Lower leg skin (tissue), 4 donors: ENCODE results near the gene ZCCHC7. TPM values are rescaled to one million over a fixed set of nuclear protein-coding genes. Genes with fewer than 3 reads are reported as not detected.
"Not testable (repeated sequence)": the region's sequence is repeated elsewhere in the genome, so short reads cannot be mapped to it uniquely, and the experiment has no call there.

ENCODE experiments used
- DNase-seq, 2 donors: peaks; one replicate each; pipeline ENCODE4 v3.0.0-alpha.2; 2019; ENCODE audit warnings: low spot score in 2 of 2
- H3K4me3 ChIP-seq: fragments of 200-600 bp; sonication (generic); 2 replicates; pipeline ENCODE4 v1.5.1; 2017; ENCODE audit warnings: mild to moderate bottlenecking, low read depth; ENCODE audit not compliant: poor library complexity, severe bottlenecking
- POLR2A ChIP-seq, 2 donors: fragments of 450-650 bp; IDR thresholded peaks; one replicate each; pipeline ENCODE4 v1.6.1; 2016 to 2017; ENCODE audit warnings: antibody characterized with exemption in 2 of 2, mild to moderate bottlenecking in 1 of 2, moderate library complexity in 1 of 2
- WGBS, 2 donors: methylation state at CpG; one replicate each; pipeline ENCODE4 v1.1.5; 2018; 5-methylcytosine and 5-hydroxymethylcytosine counted together
- intact Hi-C: fragments of 100-400 bp; cut with DNase I; formaldehyde crosslinking; loops from one replicate; pipeline ENCODE4 v1.15.0; 2023; ENCODE audit warnings: low total_unique reads
- total RNA-seq, 4 donors: library from RNA; depleted of rRNA; stranded (reverse); fragments of >200 nt; gene quantifications; one replicate each; pipeline ENCODE4 v1.1.0, GENCODE V29; 2016
- TF ChIP-seq, protein P1 (sequence below), 3 donors: fragments of 450-650 bp; IDR thresholded peaks; one replicate each; pipeline ENCODE4 v1.5.1; 2016; ENCODE audit warnings: antibody characterized with exemption in 3 of 3, mild to moderate bottlenecking in 3 of 3, moderate library complexity in 2 of 3

Gene ZCCHC7
- total RNA-seq, 4 donors from 2014 or later: 12.2 to 17.6 (median 15.7) TPM

DNA sequence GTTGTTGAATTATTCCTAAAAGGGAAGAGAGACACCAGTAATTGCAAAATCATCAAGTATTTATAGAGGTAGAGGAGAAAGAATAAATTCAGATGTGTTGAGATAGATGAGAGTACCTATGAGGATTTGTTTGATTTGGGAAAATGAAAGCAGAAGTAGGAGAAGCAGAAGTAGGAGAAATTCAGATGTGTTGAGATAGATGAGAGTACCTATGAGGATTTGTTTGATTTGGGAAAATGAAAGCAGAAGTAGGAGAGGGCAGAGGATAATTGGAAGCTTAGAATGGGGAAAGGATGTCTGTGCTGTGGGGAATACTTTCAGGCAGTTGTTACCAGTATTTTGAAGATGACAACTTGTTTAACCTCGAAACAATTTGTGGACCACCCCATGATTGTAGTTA, 35.1 kb upstream of the ZCCHC7 start:
- WGBS, 2 donors: 96 to 98% methylated on average over 1 of the region's 1 CpG
- no peak for DNase-seq
- intact Hi-C loops: no loop called here
- H3K4me3 ChIP-seq: no peak overlapping the region
- TF ChIP-seq, protein P1, sequence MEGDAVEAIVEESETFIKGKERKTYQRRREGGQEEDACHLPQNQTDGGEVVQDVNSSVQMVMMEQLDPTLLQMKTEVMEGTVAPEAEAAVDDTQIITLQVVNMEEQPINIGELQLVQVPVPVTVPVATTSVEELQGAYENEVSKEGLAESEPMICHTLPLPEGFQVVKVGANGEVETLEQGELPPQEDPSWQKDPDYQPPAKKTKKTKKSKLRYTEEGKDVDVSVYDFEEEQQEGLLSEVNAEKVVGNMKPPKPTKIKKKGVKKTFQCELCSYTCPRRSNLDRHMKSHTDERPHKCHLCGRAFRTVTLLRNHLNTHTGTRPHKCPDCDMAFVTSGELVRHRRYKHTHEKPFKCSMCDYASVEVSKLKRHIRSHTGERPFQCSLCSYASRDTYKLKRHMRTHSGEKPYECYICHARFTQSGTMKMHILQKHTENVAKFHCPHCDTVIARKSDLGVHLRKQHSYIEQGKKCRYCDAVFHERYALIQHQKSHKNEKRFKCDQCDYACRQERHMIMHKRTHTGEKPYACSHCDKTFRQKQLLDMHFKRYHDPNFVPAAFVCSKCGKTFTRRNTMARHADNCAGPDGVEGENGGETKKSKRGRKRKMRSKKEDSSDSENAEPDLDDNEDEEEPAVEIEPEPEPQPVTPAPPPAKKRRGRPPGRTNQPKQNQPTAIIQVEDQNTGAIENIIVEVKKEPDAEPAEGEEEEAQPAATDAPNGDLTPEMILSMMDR (IDR thresholded peaks at IDR 0.05): no peak
- TF ChIP-seq POLR2A (IDR thresholded peaks at IDR 0.05): no peak

DNA sequence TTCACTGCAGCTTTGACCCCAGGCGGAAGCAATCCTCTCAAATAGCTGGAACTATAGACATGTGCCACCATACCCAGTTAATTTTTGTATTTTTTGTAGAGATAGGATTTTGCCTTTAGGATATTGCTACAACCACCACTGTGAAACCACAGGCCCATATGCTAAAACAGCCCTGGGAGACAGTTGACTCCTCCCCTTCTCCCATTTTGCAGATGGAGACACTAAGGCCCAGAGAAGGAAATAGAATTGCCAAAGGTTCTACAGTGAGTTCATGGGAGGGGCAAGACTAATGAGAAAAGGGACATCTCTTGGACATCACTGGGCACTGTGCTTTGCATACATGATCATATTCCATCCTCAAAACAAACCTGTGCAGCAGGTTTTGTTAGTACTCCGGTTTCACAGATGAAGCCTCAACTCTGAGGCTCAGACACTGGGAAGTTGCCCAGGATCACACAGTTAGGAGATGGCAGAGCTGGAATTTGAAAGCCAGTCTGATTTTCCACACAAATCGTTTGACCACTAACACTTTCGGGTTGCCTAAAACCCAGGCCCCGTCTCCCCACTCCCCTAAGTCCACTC, 27.6 kb upstream of the ZCCHC7 start:
- H3K4me3 ChIP-seq, intact Hi-C loops, DNase-seq: not testable (repeated sequence)
- 61 to 85% methylated on average over 4 of the region's 5 CpGs for WGBS, 2 donors

DNA sequence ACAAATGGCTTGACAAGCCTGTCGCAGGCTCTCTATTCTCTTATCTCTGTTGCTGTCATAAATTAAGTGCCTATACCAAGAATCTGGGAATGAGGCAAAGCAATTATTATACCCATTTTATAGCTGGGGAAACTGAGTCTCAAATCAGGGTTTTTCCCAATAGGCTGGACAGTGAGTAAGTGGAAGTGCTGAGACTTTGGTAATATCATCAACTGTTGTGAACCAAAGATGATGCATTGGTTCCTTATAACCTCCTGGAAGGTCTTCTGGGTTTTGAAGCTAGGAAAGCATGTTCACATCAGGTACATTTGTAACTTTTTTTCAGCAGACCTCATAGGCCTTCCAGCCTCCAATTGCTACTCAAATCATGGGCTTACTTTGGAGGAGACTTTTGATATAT, 25.6 kb upstream of the ZCCHC7 start:
- no peak for DNase-seq
- WGBS, 2 donors: 85 to 92% methylated on average over 1 of the region's 1 CpG
- TF ChIP-seq, protein P1 (IDR thresholded peaks at IDR 0.05): no peak
- no peak for TF ChIP-seq POLR2A (IDR thresholded peaks at IDR 0.05)
- no peak overlapping the region for H3K4me3 ChIP-seq
- intact Hi-C loops: no loop called here

DNA sequence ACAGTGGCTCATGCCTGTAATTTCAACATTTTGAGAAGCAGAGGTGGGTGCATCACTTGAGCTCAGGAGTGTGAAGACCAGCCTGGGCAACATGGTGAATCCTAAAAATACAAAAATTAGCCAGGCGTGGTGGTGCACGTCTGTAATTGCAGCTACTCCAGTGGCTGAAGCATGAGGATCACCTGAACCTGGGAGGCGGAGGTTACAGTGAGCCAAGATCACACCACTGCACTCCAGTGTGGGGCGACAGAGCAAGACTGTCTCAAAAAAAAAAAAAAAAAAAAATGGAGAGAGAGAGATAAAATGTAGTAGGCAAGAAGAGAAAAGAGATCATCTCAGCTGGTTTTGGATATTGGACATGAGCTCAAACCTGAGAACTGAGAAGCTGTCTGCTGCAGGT, 23.7 kb upstream of the ZCCHC7 start:
- H3K4me3 ChIP-seq: no peak overlapping the region
- WGBS, 2 donors: 57 to 71% methylated on average over 4 of the region's 4 CpGs
- no peak for DNase-seq
- intact Hi-C loops: no loop called here
- TF ChIP-seq, protein P1 (IDR thresholded peaks at IDR 0.05): no peak
- TF ChIP-seq POLR2A (IDR thresholded peaks at IDR 0.05): no peak

DNA sequence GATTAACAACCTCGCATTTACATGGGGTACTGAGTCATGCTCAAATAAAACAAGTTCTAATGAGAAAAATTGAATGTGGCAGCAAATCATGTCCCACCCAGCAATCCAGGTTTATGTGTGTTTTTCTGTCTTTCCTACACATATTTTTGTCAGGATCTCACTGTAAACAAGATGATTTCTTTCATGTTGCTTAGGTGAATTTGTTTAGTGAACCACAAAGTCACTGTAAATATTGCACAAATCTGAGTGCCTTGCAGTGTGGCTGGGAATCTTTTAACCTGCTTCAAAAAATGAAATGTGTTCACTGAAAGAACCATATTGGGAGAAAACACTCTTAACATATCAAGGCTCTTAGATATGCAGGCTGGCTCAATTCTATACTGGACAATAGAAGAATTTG, 23.1 kb upstream of the ZCCHC7 start:
- no peak for TF ChIP-seq POLR2A (IDR thresholded peaks at IDR 0.05)
- TF ChIP-seq, protein P1 (IDR thresholded peaks at IDR 0.05): no peak
- no peak overlapping the region for H3K4me3 ChIP-seq
- intact Hi-C loops: no loop called here

DNA sequence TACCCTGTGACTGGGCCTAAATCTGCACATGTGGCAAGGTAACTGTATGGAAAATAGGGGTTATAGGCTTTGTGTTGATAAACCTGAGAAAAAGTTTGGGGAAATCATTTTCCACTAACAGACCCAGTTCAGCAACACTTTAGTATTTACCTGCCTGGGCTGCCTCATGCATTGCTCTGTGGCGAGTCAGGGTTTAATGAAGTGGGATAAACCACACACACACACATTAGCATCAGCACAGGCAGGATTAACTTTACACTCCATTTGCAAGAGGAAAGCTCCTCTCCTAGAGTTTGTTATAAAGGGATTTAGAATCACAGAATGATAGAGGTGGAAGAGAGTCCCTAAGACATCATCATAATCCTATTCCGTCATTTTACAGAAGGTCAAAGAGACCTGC, 20.0 kb upstream of the ZCCHC7 start:
- no peak overlapping the region for H3K4me3 ChIP-seq
- 47 to 92% methylated on average over 2 of the region's 2 CpGs for WGBS, 2 donors
- DNase-seq: no peak
- TF ChIP-seq POLR2A (IDR thresholded peaks at IDR 0.05): no peak
- TF ChIP-seq, protein P1 (IDR thresholded peaks at IDR 0.05): no peak
- intact Hi-C loops: no loop called here

More for the DNA sequence above, 23.1 kb upstream of the ZCCHC7 start:
- DNase-seq: no peak
- WGBS, 2 donors: 59% methylated on average over 1 of the region's 1 CpG
